Peyer's patch (tissue), 4 donors: ENCODE results near the gene COL2A1. TPM values are rescaled to one million over a fixed set of nuclear protein-coding genes. Genes with fewer than 3 reads are reported as not detected.
"Not testable (repeated sequence)": the region's sequence is repeated elsewhere in the genome, so short reads cannot be mapped to it uniquely, and the experiment has no call there.

Experiments used
- DNase-seq, 3 donors: peaks; one replicate each; pipeline ENCODE4 v3.0.0-alpha.2; 2017 to 2019
- H3K27ac ChIP-seq, 4 donors: fragments of 200-600 bp; sonication (generic); one replicate each; pipeline ENCODE4 v1.5.1; 2016 to 2019
- H3K27me3 ChIP-seq, 2 donors: fragments of 200-600 bp; sonication (generic); one replicate each; pipeline ENCODE4 v1.5.1; 2019
- H3K36me3 ChIP-seq, 3 donors: fragments of 200-600 bp; sonication (generic); one replicate each; pipeline ENCODE4 v1.5.1; 2016 to 2019
- H3K4me1 ChIP-seq, 4 donors: fragments of 200-600 bp; sonication (generic); one replicate each; pipeline ENCODE4 v1.5.1; 2016 to 2019
- H3K4me3 ChIP-seq, 4 donors: fragments of 200-600 bp; sonication (generic); 1 replicate in 3 of 4; 2 replicates in 1 of 4; pipeline ENCODE4 v1.5.1; 2016 to 2019; ENCODE audit warnings: mild to moderate bottlenecking in 1 of 4
- H3K9me3 ChIP-seq, 4 donors: fragments of 200-600 bp; sonication (generic); one replicate each; pipeline ENCODE4 v1.5.1; 2016 to 2019; ENCODE audit warnings: mild to moderate bottlenecking in 1 of 4
- POLR2A ChIP-seq, 2 donors: fragments of 450-650 bp; IDR thresholded peaks; one replicate each; pipeline ENCODE4 v1.5.1; 2017; ENCODE audit warnings: antibody characterized with exemption in 2 of 2, mild to moderate bottlenecking in 2 of 2, moderate library complexity in 2 of 2
- total RNA-seq, 4 donors: library from RNA; depleted of rRNA; stranded (reverse); fragments of >200 nt; gene quantifications; one replicate each; pipeline ENCODE4 v1.1.0, GENCODE V29; 2016
- TF ChIP-seq, protein P1 (sequence below), 6 experiments: fragments of 450-650 bp in 4 of 6; fragments of 200-600 bp in 2 of 6; sonication (generic) in 1 of 6; IDR thresholded peaks; one replicate each; pipeline ENCODE4 v1.5.1; 2017 to 2019; ENCODE audit warnings: antibody characterized with exemption in 6 of 6, mild to moderate bottlenecking in 3 of 6, moderate library complexity in 1 of 6

The COL2A1 gene
- total RNA-seq, 4 donors from 2014 or later, result 0.18 to 6.6 (median 0.27) TPM; not detected in 1

GRCh38 chr12:47963340-47964040 is 40.8 kb downstream of the COL2A1 start, which contains the start of gene TMEM106C:
TSS of gene TMEM106C (plus strand) at chr12:47963596. CDS start at chr12:47964237, 641 bp downstream.
- DNase-seq, result peak; percentile 81 to 96 (median 96)
- Histone ChIP-seq H3K9me3 (no peaks in the 10 kb centered on the region), H3K4me3 (peak within 1 kb of the TSS; percentile 65 to 94 (median 81)), H3K27ac (peak within 1 kb of the TSS; percentile 70 to 83 (median 80)), H3K27me3 (no peaks in the 10 kb centered on the region), H3K4me1 (peaks cover 0 to 15% (median 3%) of the 10 kb centered on the region in 4 donors), H3K36me3 (peaks cover 0 to 18% (median 0%) of the 10 kb centered on the region in 3 donors)
- TF ChIP-seq, protein P1, sequence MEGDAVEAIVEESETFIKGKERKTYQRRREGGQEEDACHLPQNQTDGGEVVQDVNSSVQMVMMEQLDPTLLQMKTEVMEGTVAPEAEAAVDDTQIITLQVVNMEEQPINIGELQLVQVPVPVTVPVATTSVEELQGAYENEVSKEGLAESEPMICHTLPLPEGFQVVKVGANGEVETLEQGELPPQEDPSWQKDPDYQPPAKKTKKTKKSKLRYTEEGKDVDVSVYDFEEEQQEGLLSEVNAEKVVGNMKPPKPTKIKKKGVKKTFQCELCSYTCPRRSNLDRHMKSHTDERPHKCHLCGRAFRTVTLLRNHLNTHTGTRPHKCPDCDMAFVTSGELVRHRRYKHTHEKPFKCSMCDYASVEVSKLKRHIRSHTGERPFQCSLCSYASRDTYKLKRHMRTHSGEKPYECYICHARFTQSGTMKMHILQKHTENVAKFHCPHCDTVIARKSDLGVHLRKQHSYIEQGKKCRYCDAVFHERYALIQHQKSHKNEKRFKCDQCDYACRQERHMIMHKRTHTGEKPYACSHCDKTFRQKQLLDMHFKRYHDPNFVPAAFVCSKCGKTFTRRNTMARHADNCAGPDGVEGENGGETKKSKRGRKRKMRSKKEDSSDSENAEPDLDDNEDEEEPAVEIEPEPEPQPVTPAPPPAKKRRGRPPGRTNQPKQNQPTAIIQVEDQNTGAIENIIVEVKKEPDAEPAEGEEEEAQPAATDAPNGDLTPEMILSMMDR (IDR thresholded peaks at IDR 0.05), result peak; percentile 95 to 99 (median 98)
- TF ChIP-seq POLR2A (IDR thresholded peaks at IDR 0.05), result peak; percentile 78 to 82

DNA sequence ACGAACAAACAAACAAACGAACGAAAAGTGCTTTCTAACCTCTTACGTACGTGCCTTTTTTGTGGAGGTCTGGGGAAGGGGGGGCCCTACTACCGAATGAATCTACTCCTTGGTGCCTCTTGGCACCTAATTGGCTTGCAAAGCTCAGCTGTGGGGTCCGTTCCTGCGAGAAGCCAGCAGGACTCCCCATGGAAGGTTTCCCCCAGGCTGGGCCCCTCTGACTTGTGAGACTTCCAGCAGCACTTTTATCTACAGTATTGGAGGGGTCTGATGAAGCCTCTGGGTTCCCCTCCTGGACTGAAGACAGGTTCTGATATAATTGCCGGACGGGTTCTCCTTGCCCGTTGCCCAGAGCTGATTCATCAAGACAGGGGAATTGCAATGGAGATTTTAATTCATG is 42.1 kb downstream of the COL2A1 start:
- H3K4me1 ChIP-seq, result peaks cover 0 to 15% (median 3%) of the 10 kb centered on the region in 4 donors
- H3K4me3 ChIP-seq, result no peak overlapping the region
- peaks cover 0 to 5% (median 0%) of the 10 kb centered on the region in 3 donors for H3K36me3 ChIP-seq
- H3K27me3 ChIP-seq, result no peaks in the 10 kb centered on the region
- H3K9me3 ChIP-seq, result peaks cover 0 to 10% (median 4%) of the 10 kb centered on the region in 4 donors
- DNase-seq, result no peak
- TF ChIP-seq POLR2A (IDR thresholded peaks at IDR 0.05), result no peak
- TF ChIP-seq, protein P1 (IDR thresholded peaks at IDR 0.05), result no peak
- no peak overlapping the region for H3K27ac ChIP-seq

GRCh38 chr12:47957671-47958070 is 46.6 kb downstream of the COL2A1 start:
- not testable (repeated sequence) for H3K9me3 ChIP-seq, DNase-seq, H3K27me3 ChIP-seq, H3K36me3 ChIP-seq, H3K4me3 ChIP-seq, H3K27ac ChIP-seq
- H3K4me1 ChIP-seq, result peaks cover 0 to 26% (median 5%) of the 10 kb centered on the region in 4 donors

DNA sequence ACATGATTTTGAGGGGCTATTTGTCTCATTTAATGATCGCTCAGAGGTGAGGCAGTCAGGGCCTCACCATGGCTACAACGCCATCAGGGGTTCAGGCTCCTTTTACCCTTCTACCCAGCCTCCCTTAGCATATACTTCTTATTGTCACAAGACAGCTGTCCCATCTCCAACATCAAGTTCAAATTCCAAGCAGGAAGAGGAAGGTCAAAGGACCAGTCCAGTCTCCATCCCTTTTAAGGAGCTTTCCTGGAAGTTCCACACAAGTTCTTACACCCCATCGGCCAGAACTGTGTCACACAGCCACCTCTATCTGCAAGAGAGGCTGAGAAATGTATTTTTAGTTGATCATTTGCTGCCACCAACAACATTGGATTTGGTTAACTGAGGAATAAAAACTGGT is 49.2 kb downstream of the COL2A1 start:
- H3K36me3 ChIP-seq, result no peaks in the 10 kb centered on the region
- TF ChIP-seq, protein P1 (IDR thresholded peaks at IDR 0.05), result no peak
- TF ChIP-seq POLR2A (IDR thresholded peaks at IDR 0.05), result no peak
- H3K27me3 ChIP-seq, result no peaks in the 10 kb centered on the region
- H3K4me1 ChIP-seq, result peaks cover 0 to 30% (median 5%) of the 10 kb centered on the region in 4 donors
- H3K27ac ChIP-seq, result peak overlapping the region in 1 of 4 donors; percentile 61
- H3K4me3 ChIP-seq, result no peak overlapping the region
- DNase-seq, result no peak
- peaks cover 0 to 10% (median 4%) of the 10 kb centered on the region in 4 donors for H3K9me3 ChIP-seq

DNA sequence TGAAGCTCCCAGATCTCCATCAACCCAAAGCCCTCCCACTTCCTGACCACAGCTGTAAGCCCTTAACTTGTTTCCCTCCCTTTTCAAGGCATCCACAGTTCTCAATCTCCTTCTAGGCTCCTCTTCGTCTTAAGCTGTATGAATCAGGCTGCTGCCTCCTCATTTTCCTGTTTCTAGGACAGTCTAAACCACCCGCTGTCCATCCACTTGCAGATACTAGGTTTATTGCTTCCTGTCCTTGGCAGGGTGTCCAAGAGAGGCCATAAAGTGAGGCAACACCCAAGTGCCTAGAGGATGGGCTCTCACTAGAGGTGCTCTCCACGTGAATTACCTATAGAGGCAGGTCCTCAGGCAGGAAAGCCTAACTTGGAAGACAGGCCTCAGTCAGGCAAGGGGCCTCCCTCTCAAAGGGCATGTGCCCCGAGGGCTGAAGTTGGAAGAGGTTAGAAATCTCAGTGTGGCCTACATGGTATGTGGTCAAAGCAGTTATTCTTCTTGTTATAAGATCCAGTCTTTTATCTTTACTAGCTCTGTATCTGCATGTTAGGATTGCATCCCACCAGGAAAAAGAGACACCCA is 49.7 kb downstream of the COL2A1 start:
- Histone ChIP-seq H3K9me3 (peaks cover 0 to 10% (median 4%) of the 10 kb centered on the region in 4 donors), H3K4me3 (no peak overlapping the region), H3K36me3 (no peaks in the 10 kb centered on the region), H3K27me3 (no peaks in the 10 kb centered on the region), H3K4me1 (peaks cover 0 to 34% (median 6%) of the 10 kb centered on the region in 4 donors), H3K27ac (peak overlapping the region in 2 of 4 donors; percentile 43 to 61)
- TF ChIP-seq, protein P1 (IDR thresholded peaks at IDR 0.05), result no peak
- TF ChIP-seq POLR2A (IDR thresholded peaks at IDR 0.05), result no peak
- DNase-seq, result peak in 1 of 3 donors; percentile 83

- peaks cover 0 to 10% (median 4%) of the 10 kb centered on the region in 4 donors for H3K9me3 ChIP-seq
- no peaks in the 10 kb centered on the region for H3K36me3 ChIP-seq
- TF ChIP-seq POLR2A (IDR thresholded peaks at IDR 0.05), result no peak
- TF ChIP-seq, protein P1 (IDR thresholded peaks at IDR 0.05), result no peak
- no peaks in the 10 kb centered on the region for H3K27me3 ChIP-seq
- peak in 1 of 3 donors; percentile 61 for DNase-seq
- no peak overlapping the region for H3K4me3 ChIP-seq
- peaks cover 0 to 39% (median 8%) of the 10 kb centered on the region in 4 donors for H3K4me1 ChIP-seq
- H3K27ac ChIP-seq, result peak overlapping the region in 2 of 4 donors; percentile 43 to 61
Measured at GRCh38 chr12:47954058-47954457, 50.2 kb downstream of the COL2A1 start.
